Measurements from ENCODE around the gene GNAO1. TPM values are rescaled to one million over a fixed set of nuclear protein-coding genes. Genes with fewer than 3 reads are reported as not detected.

Gene GNAO1
- total and polyA plus RNA-seq, 9 of the 15 experiments (the other 6 are each of a cell fraction or from before 2014, with no cell fraction given) = 0.07 to 0.42 (median 0.08) TPM; not detected in 5

- peaks cover 11% of the 10 kb centered on the region for H3K9me3 ChIP-seq (replicated peaks; ENCODE audit: control insufficient read depth, insufficient read depth, low read depth, low read length)
- no peaks in the 10 kb centered on the region for H3K27me3 ChIP-seq (ENCODE audit: control insufficient read depth in 2 of 2, insufficient read depth in 2 of 2, low read length in 2 of 2)
- H3K4me2 ChIP-seq (ENCODE audit: insufficient read depth, low read length) = no peak overlapping the region
- H3K79me2 ChIP-seq (ENCODE audit: control insufficient read depth, insufficient read depth, low read length) = no peaks in the 10 kb centered on the region
- no peak overlapping the region for H3K27ac ChIP-seq (ENCODE audit: extremely low read depth, low read depth, low read length)
- 95% methylated on average over 4 of the region's 4 CpGs for WGBS (ENCODE audit: insufficient coverage, low coverage, missing lambda C conversion rate)
- no peak overlapping the region for H2AFZ ChIP-seq (ENCODE audit: low read depth, low read length)
- TF ChIP-seq E4F1 (CRISPR knock-in tag; IDR thresholded peaks at IDR 0.05; ENCODE audit: borderline replicate concordance) (no peak), ZNF436 (CRISPR knock-in tag; IDR thresholded peaks at IDR 0.05) (no peak), CEBPZ (IDR thresholded peaks at IDR 0.05; ENCODE audit: borderline replicate concordance, low read depth, low read length) (no peak), CHD4 (IDR thresholded peaks at IDR 0.05; ENCODE audit: insufficient read depth, insufficient replicate concordance, low read depth, low read length, poor library complexity, severe bottlenecking) (no peak)
- TF ChIP-seq, protein P1, sequence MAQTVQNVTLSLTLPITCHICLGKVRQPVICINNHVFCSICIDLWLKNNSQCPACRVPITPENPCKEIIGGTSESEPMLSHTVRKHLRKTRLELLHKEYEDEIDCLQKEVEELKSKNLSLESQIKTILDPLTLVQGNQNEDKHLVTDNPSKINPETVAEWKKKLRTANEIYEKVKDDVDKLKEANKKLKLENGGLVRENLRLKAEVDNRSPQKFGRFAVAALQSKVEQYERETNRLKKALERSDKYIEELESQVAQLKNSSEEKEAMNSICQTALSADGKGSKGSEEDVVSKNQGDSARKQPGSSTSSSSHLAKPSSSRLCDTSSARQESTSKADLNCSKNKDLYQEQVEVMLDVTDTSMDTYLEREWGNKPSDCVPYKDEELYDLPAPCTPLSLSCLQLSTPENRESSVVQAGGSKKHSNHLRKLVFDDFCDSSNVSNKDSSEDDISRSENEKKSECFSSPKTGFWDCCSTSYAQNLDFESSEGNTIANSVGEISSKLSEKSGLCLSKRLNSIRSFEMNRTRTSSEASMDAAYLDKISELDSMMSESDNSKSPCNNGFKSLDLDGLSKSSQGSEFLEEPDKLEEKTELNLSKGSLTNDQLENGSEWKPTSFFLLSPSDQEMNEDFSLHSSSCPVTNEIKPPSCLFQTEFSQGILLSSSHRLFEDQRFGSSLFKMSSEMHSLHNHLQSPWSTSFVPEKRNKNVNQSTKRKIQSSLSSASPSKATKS (CRISPR knock-in tag; IDR thresholded peaks at IDR 0.05) = no peak
- in situ Hi-C loops (cut with MboI) = no loop called here
- ChIA-PET POLR2A (interaction anchor here (1.7 kb wide), 1 partner anchor 16 kb away, joined by 13 read pairs; no protein-coding TSS in a partner anchor), CTCF (ENCODE audit: low intra/inter-chr PET ratio) (interaction anchor here (0.7 kb wide), 1 partner anchor 28 kb away, joined by 3 read pairs; no protein-coding TSS in a partner anchor)
- H3K36me3 ChIP-seq (ENCODE audit: control insufficient read depth, insufficient read depth, low read length) = peaks cover 83% of the 10 kb centered on the region
- H3K9ac ChIP-seq (ENCODE audit: insufficient read depth in 1 of 2, low read depth in 2 of 2, low read length in 2 of 2) = no peak overlapping the region
- no peaks in the 10 kb centered on the region for H3K9me1 ChIP-seq (ENCODE audit: control insufficient read depth, insufficient read depth, low read length)
- no TSS peak for BruUV-seq (replicated peaks)
- H3K4me3 ChIP-seq = no peak overlapping the region
- intact Hi-C loops (cut with micrococcal nuclease) = no loop called here
- ATAC-seq = no peak
- no peak for FAIRE-seq
- H4K20me1 ChIP-seq (replicated peaks; ENCODE audit: control insufficient read depth, insufficient read depth, low read length) = no peaks in the 10 kb centered on the region
- DNase-seq (ENCODE audit: extremely low read depth in 1 of 4, low spot score in 3 of 4) = no peak
- no peaks in the 10 kb centered on the region for H3K4me1 ChIP-seq (replicated peaks in 1 of 2; ENCODE audit: control insufficient read depth in 2 of 2, insufficient read depth in 2 of 2, low read length in 2 of 2)
Observed at GRCh38 chr16:56384074-56384721, 192.9 kb downstream of the GNAO1 start.
